Measurements from ENCODE around the gene ABLIM2.

The ABLIM2 gene

DNA sequence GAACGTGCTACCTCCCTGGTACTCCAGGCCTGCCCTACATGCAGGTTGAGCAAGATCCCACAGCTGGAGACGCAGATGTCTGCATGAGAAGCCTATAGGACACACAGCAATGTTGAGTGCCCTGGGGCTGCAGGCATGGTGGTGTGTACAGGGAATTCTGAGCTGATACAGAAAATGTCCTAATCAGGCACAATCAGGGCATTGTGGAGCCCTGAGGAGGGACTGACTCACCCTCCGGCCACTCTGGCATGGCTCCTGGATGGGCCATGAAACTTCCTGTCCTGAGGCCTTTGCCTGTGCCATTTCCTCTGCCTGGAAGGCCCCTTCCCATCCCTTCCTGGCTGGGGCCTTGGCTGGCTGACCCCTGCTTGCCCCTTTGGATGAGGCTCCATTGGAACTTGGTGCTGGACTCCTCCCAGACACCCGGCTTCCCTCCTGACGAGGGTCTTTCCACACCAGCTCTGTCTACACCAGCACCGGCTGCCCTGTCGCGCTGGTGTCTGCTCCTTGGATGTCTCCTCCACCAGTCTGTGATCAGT lies 202.3 kb downstream of the ABLIM2 start:
- TF ChIP-seq, protein P1, sequence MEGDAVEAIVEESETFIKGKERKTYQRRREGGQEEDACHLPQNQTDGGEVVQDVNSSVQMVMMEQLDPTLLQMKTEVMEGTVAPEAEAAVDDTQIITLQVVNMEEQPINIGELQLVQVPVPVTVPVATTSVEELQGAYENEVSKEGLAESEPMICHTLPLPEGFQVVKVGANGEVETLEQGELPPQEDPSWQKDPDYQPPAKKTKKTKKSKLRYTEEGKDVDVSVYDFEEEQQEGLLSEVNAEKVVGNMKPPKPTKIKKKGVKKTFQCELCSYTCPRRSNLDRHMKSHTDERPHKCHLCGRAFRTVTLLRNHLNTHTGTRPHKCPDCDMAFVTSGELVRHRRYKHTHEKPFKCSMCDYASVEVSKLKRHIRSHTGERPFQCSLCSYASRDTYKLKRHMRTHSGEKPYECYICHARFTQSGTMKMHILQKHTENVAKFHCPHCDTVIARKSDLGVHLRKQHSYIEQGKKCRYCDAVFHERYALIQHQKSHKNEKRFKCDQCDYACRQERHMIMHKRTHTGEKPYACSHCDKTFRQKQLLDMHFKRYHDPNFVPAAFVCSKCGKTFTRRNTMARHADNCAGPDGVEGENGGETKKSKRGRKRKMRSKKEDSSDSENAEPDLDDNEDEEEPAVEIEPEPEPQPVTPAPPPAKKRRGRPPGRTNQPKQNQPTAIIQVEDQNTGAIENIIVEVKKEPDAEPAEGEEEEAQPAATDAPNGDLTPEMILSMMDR (IDR thresholded peaks at IDR 0.05; ENCODE audit: insufficient read depth, low read length) = no peak
- TF ChIP-seq SPI1 (IDR thresholded peaks at IDR 0.05; ENCODE audit: borderline replicate concordance, low read depth) (no peak), GABPA (IDR thresholded peaks at IDR 0.05; ENCODE audit: low read depth) (no peak), POLR2AphosphoS5 (IDR thresholded peaks at IDR 0.05; ENCODE audit: low read depth) (no peak)
- TF ChIP-seq, protein P2, sequence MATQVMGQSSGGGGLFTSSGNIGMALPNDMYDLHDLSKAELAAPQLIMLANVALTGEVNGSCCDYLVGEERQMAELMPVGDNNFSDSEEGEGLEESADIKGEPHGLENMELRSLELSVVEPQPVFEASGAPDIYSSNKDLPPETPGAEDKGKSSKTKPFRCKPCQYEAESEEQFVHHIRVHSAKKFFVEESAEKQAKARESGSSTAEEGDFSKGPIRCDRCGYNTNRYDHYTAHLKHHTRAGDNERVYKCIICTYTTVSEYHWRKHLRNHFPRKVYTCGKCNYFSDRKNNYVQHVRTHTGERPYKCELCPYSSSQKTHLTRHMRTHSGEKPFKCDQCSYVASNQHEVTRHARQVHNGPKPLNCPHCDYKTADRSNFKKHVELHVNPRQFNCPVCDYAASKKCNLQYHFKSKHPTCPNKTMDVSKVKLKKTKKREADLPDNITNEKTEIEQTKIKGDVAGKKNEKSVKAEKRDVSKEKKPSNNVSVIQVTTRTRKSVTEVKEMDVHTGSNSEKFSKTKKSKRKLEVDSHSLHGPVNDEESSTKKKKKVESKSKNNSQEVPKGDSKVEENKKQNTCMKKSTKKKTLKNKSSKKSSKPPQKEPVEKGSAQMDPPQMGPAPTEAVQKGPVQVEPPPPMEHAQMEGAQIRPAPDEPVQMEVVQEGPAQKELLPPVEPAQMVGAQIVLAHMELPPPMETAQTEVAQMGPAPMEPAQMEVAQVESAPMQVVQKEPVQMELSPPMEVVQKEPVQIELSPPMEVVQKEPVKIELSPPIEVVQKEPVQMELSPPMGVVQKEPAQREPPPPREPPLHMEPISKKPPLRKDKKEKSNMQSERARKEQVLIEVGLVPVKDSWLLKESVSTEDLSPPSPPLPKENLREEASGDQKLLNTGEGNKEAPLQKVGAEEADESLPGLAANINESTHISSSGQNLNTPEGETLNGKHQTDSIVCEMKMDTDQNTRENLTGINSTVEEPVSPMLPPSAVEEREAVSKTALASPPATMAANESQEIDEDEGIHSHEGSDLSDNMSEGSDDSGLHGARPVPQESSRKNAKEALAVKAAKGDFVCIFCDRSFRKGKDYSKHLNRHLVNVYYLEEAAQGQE (IDR thresholded peaks at IDR 0.05; ENCODE audit: insufficient replicate concordance, low read depth) = no peak
- Histone ChIP-seq H3K4me3 (replicated peaks; ENCODE audit: insufficient read depth, low read length) (no peak overlapping the region), H3K27ac (replicated peaks) (no peak overlapping the region), H3K27me3 (ENCODE audit: insufficient read depth, poor library complexity, severe bottlenecking) (peaks cover 3% of the 10 kb centered on the region)
- no peak for DNase-seq (ENCODE audit: low read depth in 1 of 2, low spot score in 1 of 2)

DNA sequence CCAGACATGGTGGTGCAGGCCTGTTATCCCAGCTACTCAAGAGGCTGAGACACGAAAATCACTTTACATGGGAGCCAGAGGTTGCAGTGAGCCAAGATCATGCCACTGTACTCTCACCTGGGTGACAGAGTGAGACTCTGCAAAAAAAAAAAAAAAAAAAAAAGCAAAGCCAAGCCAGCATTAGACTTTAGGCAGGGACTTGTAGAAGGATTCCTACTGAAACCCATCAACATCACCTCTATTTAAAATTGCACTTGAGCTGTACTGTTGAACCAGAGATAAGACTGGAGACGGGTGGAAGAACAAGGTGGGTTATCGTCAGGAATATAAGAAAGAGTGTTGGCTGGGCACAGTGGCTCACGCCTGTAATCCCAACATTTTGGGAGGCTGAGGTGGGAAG lies 203.2 kb downstream of the ABLIM2 start:
- Histone ChIP-seq H3K27me3 (ENCODE audit: insufficient read depth, poor library complexity, severe bottlenecking) (no peaks in the 10 kb centered on the region), H3K27ac (replicated peaks) (no peak overlapping the region), H3K4me3 (replicated peaks; ENCODE audit: insufficient read depth, low read length) (no peak overlapping the region)
- no peak for DNase-seq (ENCODE audit: low read depth in 1 of 2, low spot score in 1 of 2)
- TF ChIP-seq POLR2AphosphoS5 (IDR thresholded peaks at IDR 0.05; ENCODE audit: low read depth) = no peak
- no peak for TF ChIP-seq GABPA (IDR thresholded peaks at IDR 0.05; ENCODE audit: low read depth)
- TF ChIP-seq, protein P1 (IDR thresholded peaks at IDR 0.05; ENCODE audit: insufficient read depth, low read length) = no peak
- TF ChIP-seq SPI1 (IDR thresholded peaks at IDR 0.05; ENCODE audit: borderline replicate concordance, low read depth) = no peak
- TF ChIP-seq, protein P2 (IDR thresholded peaks at IDR 0.05; ENCODE audit: insufficient replicate concordance, low read depth) = no peak

DNA sequence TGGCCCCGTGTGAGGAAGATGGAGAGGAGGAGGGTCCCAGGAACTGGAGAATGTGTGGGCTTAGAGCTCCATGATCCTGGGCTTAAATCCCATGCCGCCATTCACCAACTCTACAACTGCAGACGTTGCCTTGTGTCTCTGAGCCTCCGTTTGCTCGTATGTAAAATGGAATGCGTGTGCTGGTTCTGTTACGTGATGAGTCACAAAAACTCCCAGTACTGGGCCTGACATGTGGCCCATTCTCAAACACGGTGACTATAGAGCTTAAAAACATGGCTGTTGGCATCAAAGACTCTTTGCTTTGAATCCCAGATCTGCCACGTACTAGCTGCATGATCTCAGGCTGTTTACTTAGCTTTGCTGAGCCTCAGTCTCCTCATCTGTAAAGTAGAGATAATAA lies 206.0 kb downstream of the ABLIM2 start:
- Histone ChIP-seq H3K4me3 (replicated peaks; ENCODE audit: insufficient read depth, low read length) (no peak overlapping the region), H3K27ac (replicated peaks) (no peak overlapping the region), H3K27me3 (ENCODE audit: insufficient read depth, poor library complexity, severe bottlenecking) (no peaks in the 10 kb centered on the region)
- TF ChIP-seq, protein P2 (IDR thresholded peaks at IDR 0.05; ENCODE audit: insufficient replicate concordance, low read depth) = no peak
- no peak for TF ChIP-seq GABPA (IDR thresholded peaks at IDR 0.05; ENCODE audit: low read depth)
- no peak for TF ChIP-seq SPI1 (IDR thresholded peaks at IDR 0.05; ENCODE audit: borderline replicate concordance, low read depth)
- TF ChIP-seq, protein P1 (IDR thresholded peaks at IDR 0.05; ENCODE audit: insufficient read depth, low read length) = no peak
- TF ChIP-seq POLR2AphosphoS5 (IDR thresholded peaks at IDR 0.05; ENCODE audit: low read depth) = no peak
- no peak for DNase-seq (ENCODE audit: low read depth in 1 of 2, low spot score in 1 of 2)
